ENCODE data around the gene CA11. TPM values are rescaled to one million over a fixed set of nuclear protein-coding genes. Genes with fewer than 3 reads are reported as not detected.

Gene CA11
- total and polyA plus RNA-seq, 2 of the 8 experiments (the other 6 are each of a cell fraction or from before 2014, with no cell fraction given), result 51.7 to 71.4 TPM

GRCh38 chr19:48661711-48662090 is 15.7 kb upstream of the CA11 start:
- no peak overlapping the region for H3K4me2 ChIP-seq (ENCODE audit: insufficient read depth in 1 of 2, low read depth in 2 of 2, low read length in 2 of 2)
- H3K4ac ChIP-seq (replicated peaks; ENCODE audit: insufficient read length, low read depth, low read length), result no peak overlapping the region
- FAIRE-seq (no peak), DNase-seq (ENCODE audit: low read depth in 1 of 2, low spot score in 2 of 2) (no peak)
- H3K4me1 ChIP-seq (replicated peaks in 1 of 4; ENCODE audit: control insufficient read depth in 3 of 4, insufficient read depth in 4 of 4, low read length in 3 of 4), result peaks cover 0 to 3% (median 0%) of the 10 kb centered on the region in 4 experiments; a peak in 1 of 7 replicates
- no peak overlapping the region for H4K91ac ChIP-seq (replicated peaks; ENCODE audit: insufficient read length, low read length)
- POLR2A ChIA-PET (ENCODE audit: partially characterized antibody), result interaction anchor here (2.2 kb wide), 1 partner anchor 44 kb away, joined by 5 read pairs; no protein-coding TSS in a partner anchor
- H3K9me3 ChIP-seq (ENCODE audit: insufficient read depth in 2 of 2, low read depth in 1 of 2, low read length in 1 of 2), result no peaks in the 10 kb centered on the region; a peak in 2 of 4 replicates
- no peaks in the 10 kb centered on the region for H3K23me2 ChIP-seq (ENCODE audit: low read depth, low read length)
- no peak overlapping the region for H2BK20ac ChIP-seq (ENCODE audit: low read length)
- H3K14ac ChIP-seq (ENCODE audit: insufficient read length), result no peak overlapping the region
- H3K27ac ChIP-seq (ENCODE audit: low read depth, low read length), result no peak overlapping the region
- no peak overlapping the region for H3K56ac ChIP-seq (replicated peaks; ENCODE audit: insufficient read length, low read depth, low read length)
- no peak overlapping the region for H4K8ac ChIP-seq (ENCODE audit: extremely low read depth, insufficient read depth, low read length)
- H3K27me3 ChIP-seq (replicated peaks in 1 of 4; ENCODE audit: control insufficient read depth in 3 of 4, extremely low read depth in 1 of 4, insufficient read depth in 3 of 4, low read length in 3 of 4), result no peaks in the 10 kb centered on the region; a peak in 1 of 7 replicates
- no peak overlapping the region for H3K18ac ChIP-seq (ENCODE audit: extremely low read depth, low read length)
- no peak overlapping the region for H3K4me3 ChIP-seq (ENCODE audit: extremely low read depth in 1 of 4, insufficient read depth in 2 of 4, low read depth in 3 of 4, low read length in 4 of 4)
- H2BK15ac ChIP-seq (ENCODE audit: low read length), result no peak overlapping the region
- no peaks in the 10 kb centered on the region for H3K79me1 ChIP-seq (ENCODE audit: low read depth, low read length)
- no peak overlapping the region for H4K5ac ChIP-seq (ENCODE audit: insufficient read length, low read depth, low read length)
- no peak overlapping the region for H3K9ac ChIP-seq (replicated peaks in 1 of 4; ENCODE audit: extremely low read depth in 1 of 4, low read depth in 3 of 4, low read length in 3 of 4)
- CTCF ChIA-PET (ENCODE audit: partially characterized antibody), result interaction anchor here (1.5 kb wide), 1 partner anchor 16 kb away, joined by 4 read pairs; the partner anchor contains the start of gene CA11
- H2AK5ac ChIP-seq (ENCODE audit: low read depth, low read length), result no peak overlapping the region
- H4K20me1 ChIP-seq (replicated peaks in 1 of 2; ENCODE audit: control insufficient read depth in 1 of 2, insufficient read depth in 2 of 2, low read length in 2 of 2), result no peaks in the 10 kb centered on the region
- H3K79me2 ChIP-seq (ENCODE audit: control insufficient read depth in 1 of 2, insufficient read depth in 2 of 2, low read length in 2 of 2), result no peaks in the 10 kb centered on the region
- no peak overlapping the region for H2BK120ac ChIP-seq (replicated peaks; ENCODE audit: low read depth, low read length)
- no peak for TF ChIP-seq SAP30 (IDR thresholded peaks at IDR 0.05; ENCODE audit: insufficient read depth, insufficient replicate concordance, low read length)
- no peak overlapping the region for H2BK12ac ChIP-seq (ENCODE audit: low read depth, low read length)
- H2AFZ ChIP-seq (ENCODE audit: low read length), result no peak overlapping the region
- no peak overlapping the region for H2BK5ac ChIP-seq (ENCODE audit: low read depth, low read length)
- no peak overlapping the region for H3K23ac ChIP-seq (ENCODE audit: insufficient read length)
- H3K36me3 ChIP-seq (ENCODE audit: control insufficient read depth in 2 of 4, insufficient read depth in 4 of 4, low read length in 3 of 4), result no peaks in the 10 kb centered on the region
- WGBS, 2 experiments (ENCODE audit: extremely low coverage in 1 of 2, insufficient coverage in 1 of 2, insufficient read length in 1 of 2, insufficient replicate concordance in 2 of 2, low coverage in 1 of 2, low lambda C conversion rate in 2 of 2, missing lambda C conversion rate in 1 of 2), result 94% methylated on average over 22 of the region's 50 CpGs; no CpG with 5 or more reads in 1 of the 2 experiments

All from H1 (cell line).